ENCODE results near the gene PRSS16.
"Not testable (repeated sequence)": the region's sequence is repeated elsewhere in the genome, so short reads cannot be mapped to it uniquely, and the experiment has no call there.

Gene PRSS16

GRCh38 chr6:27213544-27214125 lies 33.9 kb upstream of the PRSS16 start:
- H3K4me3 ChIP-seq (ENCODE audit: control insufficient read depth, low read depth, low read length) = peak overlapping the region; percentile 65

DNA sequence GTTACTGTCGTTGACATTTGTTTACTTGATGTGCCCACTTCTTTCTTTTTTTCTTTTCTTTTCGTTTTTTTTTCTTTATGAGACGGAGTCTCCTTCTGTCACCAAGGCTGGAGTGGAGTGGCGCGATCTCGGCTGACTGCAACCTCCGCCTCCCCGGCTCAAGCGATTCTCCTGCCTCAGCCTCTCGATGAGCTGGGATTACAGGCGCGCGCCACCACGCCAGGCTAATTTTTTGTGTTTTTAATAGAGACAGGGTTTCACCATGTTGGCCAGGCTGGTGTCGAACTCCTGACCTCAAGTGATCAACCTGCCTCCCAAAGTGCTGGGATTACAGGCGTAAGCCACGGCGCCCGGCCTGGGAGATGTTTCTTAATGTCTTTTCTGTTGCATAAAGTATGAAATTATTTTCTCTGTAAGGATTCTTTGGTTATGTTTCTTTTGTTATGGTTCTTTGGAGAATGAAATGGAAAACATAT lies 33.3 kb upstream of the PRSS16 start:
- peak overlapping the region; percentile 65 for H3K4me3 ChIP-seq (ENCODE audit: control insufficient read depth, low read depth, low read length)
- TF ChIP-seq CTCF (conservative IDR thresholded peaks at IDR 0.05; ENCODE audit: control insufficient read depth, insufficient read depth, low read depth, low read length) = no peak
- DNase-seq (ENCODE audit: low read depth) = no peak

More at GRCh38 chr6:27213544-27214125, 33.9 kb upstream of the PRSS16 start:
- peak; percentile 66 for DNase-seq (ENCODE audit: low read depth)
- no peak for TF ChIP-seq CTCF (conservative IDR thresholded peaks at IDR 0.05; ENCODE audit: control insufficient read depth, insufficient read depth, low read depth, low read length)

- TF ChIP-seq CTCF (conservative IDR thresholded peaks at IDR 0.05; ENCODE audit: control insufficient read depth, insufficient read depth, low read depth, low read length) = no peak
- H3K4me3 ChIP-seq (ENCODE audit: control insufficient read depth, low read depth, low read length) = no peak overlapping the region
- DNase-seq (ENCODE audit: low read depth) = no peak
These were observed 30.6 kb upstream of the PRSS16 start for GRCh38 chr6:27216874-27217273.

GRCh38 chr6:27222971-27223370 lies 24.5 kb upstream of the PRSS16 start:
- not testable (repeated sequence) for DNase-seq (ENCODE audit: low read depth); H3K4me3 ChIP-seq (ENCODE audit: control insufficient read depth, low read depth, low read length)

GRCh38 chr6:27224729-27225128 lies 22.8 kb upstream of the PRSS16 start:
- TF ChIP-seq CTCF (conservative IDR thresholded peaks at IDR 0.05; ENCODE audit: control insufficient read depth, insufficient read depth, low read depth, low read length) = no peak
- no peak for DNase-seq (ENCODE audit: low read depth)
- no peak overlapping the region for H3K4me3 ChIP-seq (ENCODE audit: control insufficient read depth, low read depth, low read length)

- peak overlapping the region; percentile 37 for H3K4me3 ChIP-seq (ENCODE audit: control insufficient read depth, low read depth, low read length)
- no peak for TF ChIP-seq CTCF (conservative IDR thresholded peaks at IDR 0.05; ENCODE audit: control insufficient read depth, insufficient read depth, low read depth, low read length)
- DNase-seq (ENCODE audit: low read depth) = no peak
These were observed 18.5 kb upstream of the PRSS16 start for GRCh38 chr6:27228963-27229477.

- TF ChIP-seq CTCF (conservative IDR thresholded peaks at IDR 0.05; ENCODE audit: control insufficient read depth, insufficient read depth, low read depth, low read length) = no peak
- DNase-seq (ENCODE audit: low read depth) = no peak
- H3K4me3 ChIP-seq (ENCODE audit: control insufficient read depth, low read depth, low read length) = peak overlapping the region; percentile 37
These were observed 16.8 kb upstream of the PRSS16 start for GRCh38 chr6:27230758-27231111.
